Dendritic cell treated with granulocyte-macrophage colony-stimulating factor and Interleukin-4, amounts not matched to agents 40 ng/mL and 50 ng/mL, for 4 days (primary cell): Measurements from ENCODE around the gene MPP1.

Experiments
- H3K27ac Mint-ChIP-seq: one replicate; pipeline ENCODE4 v1.8.0; 2022; ENCODE audit warnings: mild to moderate bottlenecking, mixed read lengths
- H3K27me3 Mint-ChIP-seq: one replicate; pipeline ENCODE4 v1.8.0; 2022; ENCODE audit warnings: mild to moderate bottlenecking, mixed read lengths
- H3K36me3 Mint-ChIP-seq: one replicate; pipeline ENCODE4 v1.8.0; 2022; ENCODE audit warnings: low read depth, mixed read lengths
- H3K4me1 Mint-ChIP-seq: one replicate; pipeline ENCODE4 v1.8.0; 2022; ENCODE audit warnings: low read depth, mixed read lengths
- H3K4me3 Mint-ChIP-seq: one replicate; pipeline ENCODE4 v1.8.0; 2022; ENCODE audit warnings: mild to moderate bottlenecking, moderate library complexity, mixed read lengths
- H3K9me3 Mint-ChIP-seq: one replicate; pipeline ENCODE4 v1.8.0; 2022; ENCODE audit warnings: mixed read lengths
- intact Hi-C: fragments of 100-400 bp; cut with micrococcal nuclease; formaldehyde crosslinking; loops from one replicate; pipeline ENCODE4 v1.15.0; 2022

Gene MPP1

DNA sequence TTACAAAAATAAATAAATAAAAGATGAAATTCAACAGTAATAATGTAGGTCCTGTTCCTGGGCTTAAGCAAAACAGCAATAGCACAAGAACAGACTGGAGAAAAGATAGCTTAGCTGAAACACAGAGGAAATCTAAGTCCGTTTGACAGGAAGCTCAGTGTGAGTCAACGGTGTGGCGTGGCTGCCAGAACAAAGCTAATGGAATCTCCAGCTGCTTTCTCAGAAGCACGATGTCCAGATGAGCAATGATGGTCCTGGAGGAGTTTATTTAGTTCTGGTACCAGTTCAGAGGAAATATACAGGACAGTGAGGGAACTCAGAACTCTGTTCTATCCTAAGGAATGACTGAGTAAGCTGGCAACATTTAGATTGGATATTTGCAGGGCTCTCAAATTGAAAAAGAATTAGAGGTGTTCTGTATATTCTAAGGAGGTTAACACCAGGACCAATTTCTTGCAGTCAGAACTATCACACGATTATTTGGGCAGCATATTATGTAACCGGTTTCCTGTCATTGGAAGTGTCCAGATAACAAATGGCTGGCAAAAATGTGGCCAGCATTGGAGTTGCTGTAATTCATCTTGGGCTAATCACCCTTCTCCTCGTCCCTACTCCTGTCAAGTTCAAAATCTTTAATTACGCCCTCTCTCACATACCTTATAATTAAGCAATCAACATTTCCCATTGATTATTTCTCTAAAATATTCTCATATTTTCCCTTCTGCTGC lies 67.1 kb downstream of the MPP1 start:
- intact Hi-C loops, result no loop called here
- Mint-ChIP-seq H3K27ac (peak overlapping the region; percentile 70), H3K4me3 (no peak overlapping the region), H3K4me1 (peaks cover 54% of the 10 kb centered on the region), H3K36me3 (peaks cover 39% of the 10 kb centered on the region), H3K27me3 (no peaks in the 10 kb centered on the region), H3K9me3 (no peaks in the 10 kb centered on the region)

DNA sequence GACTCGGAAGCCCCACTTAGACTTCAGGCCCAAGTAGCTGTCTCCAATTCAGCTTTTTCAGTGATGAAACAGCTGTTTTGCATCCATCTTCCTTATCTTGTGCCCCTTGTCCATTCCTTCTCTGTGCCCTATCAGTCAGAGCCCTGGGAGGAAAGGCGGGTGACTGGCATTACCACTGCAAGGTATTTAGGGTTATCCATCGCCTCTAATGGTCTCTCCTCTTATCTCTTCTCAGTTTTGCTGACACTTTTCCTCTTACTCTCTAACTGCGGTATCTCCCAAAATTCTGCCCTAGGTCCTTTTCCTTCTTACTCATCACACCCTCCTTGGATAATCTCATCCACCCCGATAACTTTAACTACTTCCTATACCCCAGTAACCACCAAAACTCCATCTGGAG lies 68.1 kb downstream of the MPP1 start:
- H3K4me1 Mint-ChIP-seq, result peaks cover 56% of the 10 kb centered on the region
- H3K27me3 Mint-ChIP-seq, result no peaks in the 10 kb centered on the region
- peak overlapping the region; percentile 13 for H3K4me3 Mint-ChIP-seq
- peak overlapping the region; percentile 70 for H3K27ac Mint-ChIP-seq
- H3K36me3 Mint-ChIP-seq, result peaks cover 30% of the 10 kb centered on the region
- intact Hi-C loops, result no loop called here
- H3K9me3 Mint-ChIP-seq, result no peaks in the 10 kb centered on the region

DNA sequence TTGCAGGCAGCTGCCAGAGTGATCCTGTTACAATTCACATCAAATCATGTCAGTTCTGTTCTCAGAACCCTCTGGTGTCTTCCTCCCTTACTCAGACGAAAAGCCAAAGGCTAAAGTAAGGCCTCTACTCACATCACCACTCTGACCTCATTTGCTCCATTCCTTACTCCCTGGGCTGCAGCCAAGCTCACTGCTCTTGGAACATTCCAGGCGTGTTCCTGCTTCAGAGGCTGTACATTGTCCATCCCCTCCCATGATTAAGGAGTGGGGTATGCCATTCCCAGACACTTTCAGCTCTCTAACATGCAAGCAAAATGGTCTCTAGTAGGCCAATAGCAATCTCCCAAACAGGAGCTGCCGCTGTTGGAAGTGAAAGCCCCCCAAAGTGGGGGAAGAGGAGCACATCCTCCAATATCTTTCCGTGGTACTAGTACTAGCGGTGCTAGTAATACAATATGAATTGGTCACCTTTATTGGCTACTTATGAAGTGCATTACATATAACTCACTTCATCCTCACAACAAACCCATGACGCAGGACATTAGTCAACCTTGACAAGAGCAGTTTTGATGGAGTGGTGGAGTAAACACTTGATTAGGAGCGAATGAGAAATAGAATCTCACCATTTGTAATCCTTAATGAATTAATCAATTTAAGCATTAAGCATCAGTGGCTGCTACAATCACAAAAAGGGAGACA lies 69.4 kb downstream of the MPP1 start:
- H3K4me3 Mint-ChIP-seq, result no peak overlapping the region
- H3K27ac Mint-ChIP-seq, result peak overlapping the region; percentile 76
- intact Hi-C loops, result no loop called here
- H3K9me3 Mint-ChIP-seq, result no peaks in the 10 kb centered on the region
- peaks cover 27% of the 10 kb centered on the region for H3K36me3 Mint-ChIP-seq
- H3K27me3 Mint-ChIP-seq, result no peaks in the 10 kb centered on the region
- peaks cover 63% of the 10 kb centered on the region for H3K4me1 Mint-ChIP-seq

DNA sequence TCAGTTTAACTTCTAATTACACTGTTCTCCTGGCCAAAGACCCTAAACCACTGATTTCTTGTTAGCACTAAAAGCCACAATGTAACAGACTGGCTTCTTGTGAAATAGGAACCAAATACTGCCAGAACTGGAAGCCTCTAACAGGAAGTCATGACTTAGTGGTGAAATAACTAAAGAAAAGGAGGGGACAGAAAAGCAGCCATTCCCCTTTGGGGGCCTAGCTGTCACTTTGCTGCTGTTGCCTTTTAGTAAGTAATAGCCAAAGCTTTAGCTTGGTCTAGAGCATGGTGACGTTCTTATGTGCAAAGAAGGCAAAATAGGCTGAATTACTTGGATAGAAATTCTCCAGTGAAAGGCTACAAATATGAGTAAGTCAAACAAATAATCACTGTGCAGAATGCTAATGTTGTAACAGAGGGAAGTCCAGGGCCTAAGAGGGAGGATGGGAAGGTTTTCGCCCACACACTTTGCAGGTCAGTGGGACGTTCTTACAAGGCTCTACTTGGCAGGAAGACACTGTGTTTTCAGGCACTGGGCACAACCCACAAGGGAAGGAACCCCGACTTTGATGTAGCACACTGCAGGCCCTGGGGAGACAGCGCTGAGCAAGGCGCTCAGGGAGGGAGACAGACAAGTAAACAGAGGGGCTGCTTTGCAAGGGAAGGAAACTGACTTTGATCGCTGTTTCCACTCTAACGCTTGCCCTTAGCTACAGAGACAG lies 71.1 kb downstream of the MPP1 start:
- peak overlapping the region; percentile 76 for H3K27ac Mint-ChIP-seq
- peak overlapping the region; percentile 28 for H3K4me3 Mint-ChIP-seq
- H3K36me3 Mint-ChIP-seq, result peaks cover 30% of the 10 kb centered on the region
- intact Hi-C loops, result no loop called here
- no peaks in the 10 kb centered on the region for H3K27me3 Mint-ChIP-seq
- H3K4me1 Mint-ChIP-seq, result peaks cover 80% of the 10 kb centered on the region
- H3K9me3 Mint-ChIP-seq, result no peaks in the 10 kb centered on the region

GRCh38 chrX:154733066-154733425 lies 72.2 kb downstream of the MPP1 start:
- Mint-ChIP-seq H3K27me3 (no peaks in the 10 kb centered on the region), H3K27ac (peak overlapping the region; percentile 79), H3K36me3 (peaks cover 35% of the 10 kb centered on the region), H3K4me1 (peaks cover 83% of the 10 kb centered on the region), H3K9me3 (no peaks in the 10 kb centered on the region), H3K4me3 (no peak overlapping the region)
- intact Hi-C loops, result no loop called here

- Mint-ChIP-seq H3K4me3 (no peak overlapping the region), H3K36me3 (peaks cover 32% of the 10 kb centered on the region), H3K9me3 (no peaks in the 10 kb centered on the region), H3K27ac (peak overlapping the region; percentile 79), H3K4me1 (peaks cover 83% of the 10 kb centered on the region), H3K27me3 (no peaks in the 10 kb centered on the region)
- intact Hi-C loops, result no loop called here
These were observed 72.7 kb downstream of the MPP1 start for GRCh38 chrX:154732421-154733065.

GRCh38 chrX:154731881-154732280 lies 73.4 kb downstream of the MPP1 start:
- H3K36me3 Mint-ChIP-seq, result peaks cover 31% of the 10 kb centered on the region
- peak overlapping the region; percentile 23 for H3K4me3 Mint-ChIP-seq
- peaks cover 82% of the 10 kb centered on the region for H3K4me1 Mint-ChIP-seq
- no peaks in the 10 kb centered on the region for H3K27me3 Mint-ChIP-seq
- peak overlapping the region; percentile 79 for H3K27ac Mint-ChIP-seq
- intact Hi-C loops, result no loop called here
- H3K9me3 Mint-ChIP-seq, result no peaks in the 10 kb centered on the region

- Mint-ChIP-seq H3K4me3 (no peak overlapping the region), H3K36me3 (peaks cover 32% of the 10 kb centered on the region), H3K9me3 (no peaks in the 10 kb centered on the region), H3K4me1 (peaks cover 85% of the 10 kb centered on the region), H3K27ac (peak overlapping the region; percentile 79), H3K27me3 (no peaks in the 10 kb centered on the region)
- intact Hi-C loops, result no loop called here
These were observed 74.1 kb downstream of the MPP1 start for GRCh38 chrX:154731184-154731583.

DNA sequence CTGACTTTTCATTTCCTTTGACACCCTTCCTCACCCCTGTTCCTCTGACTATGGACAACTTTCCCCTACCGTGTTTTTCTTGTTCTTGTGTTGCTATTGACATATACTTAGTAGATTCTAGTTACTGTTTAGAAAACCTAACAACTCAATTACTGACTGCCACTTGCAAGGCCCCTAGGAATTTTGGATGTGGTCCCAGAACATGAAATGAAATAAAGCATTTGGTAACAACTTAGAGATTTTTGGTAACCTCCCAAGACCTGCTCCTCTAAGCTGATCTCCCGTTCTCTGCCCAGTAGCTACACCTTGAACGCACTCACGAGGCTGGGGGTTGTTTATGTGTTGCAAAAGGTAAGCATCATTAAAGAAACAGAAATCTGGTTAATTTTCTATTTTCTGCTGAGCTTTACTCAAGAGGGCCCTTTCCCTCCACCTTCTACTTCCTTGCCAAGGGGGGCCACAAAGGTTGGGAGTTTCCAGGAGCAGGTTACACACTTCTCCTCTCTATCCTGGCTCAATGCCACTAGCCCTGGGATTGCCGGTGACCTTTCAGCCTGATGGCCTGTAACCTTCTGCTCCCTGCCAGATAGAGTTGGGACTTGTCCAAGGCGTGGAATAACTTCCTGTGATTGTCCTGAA lies 74.9 kb downstream of the MPP1 start:
- H3K27me3 Mint-ChIP-seq, result no peaks in the 10 kb centered on the region
- H3K27ac Mint-ChIP-seq, result peak overlapping the region; percentile 79
- intact Hi-C loops, result no loop called here
- no peak overlapping the region for H3K4me3 Mint-ChIP-seq
- H3K4me1 Mint-ChIP-seq, result peaks cover 84% of the 10 kb centered on the region
- no peaks in the 10 kb centered on the region for H3K9me3 Mint-ChIP-seq
- H3K36me3 Mint-ChIP-seq, result peaks cover 30% of the 10 kb centered on the region

DNA sequence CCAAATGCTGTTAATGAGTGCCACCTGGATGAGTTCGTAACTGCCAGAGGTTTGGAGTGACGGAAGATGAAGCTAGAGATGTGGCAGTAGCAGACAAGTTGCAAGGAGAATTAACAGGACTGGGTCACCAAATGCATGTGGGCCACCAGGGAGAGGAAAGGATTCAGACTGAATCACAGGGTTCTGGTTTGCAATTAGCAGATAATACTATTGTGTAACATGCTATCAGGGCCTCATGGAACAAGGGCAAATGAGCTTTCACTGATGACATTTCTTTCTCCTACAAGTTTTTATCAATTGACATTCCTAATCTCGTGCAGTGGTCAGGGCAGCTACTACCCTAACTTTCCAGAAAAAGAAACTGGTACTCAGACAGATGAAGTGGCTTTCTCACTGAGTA lies 75.8 kb downstream of the MPP1 start:
- H3K4me1 Mint-ChIP-seq, result peaks cover 89% of the 10 kb centered on the region
- intact Hi-C loops, result no loop called here
- no peak overlapping the region for H3K4me3 Mint-ChIP-seq
- H3K27ac Mint-ChIP-seq, result no peak overlapping the region
- no peaks in the 10 kb centered on the region for H3K9me3 Mint-ChIP-seq
- peaks cover 29% of the 10 kb centered on the region for H3K36me3 Mint-ChIP-seq
- no peaks in the 10 kb centered on the region for H3K27me3 Mint-ChIP-seq
